GM12892 (cell line): Measurements from ENCODE around the gene TACC3.

Experiments
- DNase-seq: peaks from one replicate; pipeline ENCODE4 v3.0.0; 2011; ENCODE audit not compliant: insufficient read length
- FAIRE-seq: peaks from 2 replicates; lab custom pipeline; 2011; peaks lifted over from hg19 to GRCh38; lab: Jason Lieb, UNC
- POLR2A ChIP-seq: IDR thresholded peaks from 2 replicates; pipeline ENCODE4 v1.6.1; 2011; ENCODE audit warnings: low read depth, low read length, control low read depth
- POLR2AphosphoS5 ChIP-seq: IDR thresholded peaks from 2 replicates; pipeline ENCODE4 v1.6.1; 2011; ENCODE audit warnings: low read depth, low read length, control low read depth
- TAF1 ChIP-seq: IDR thresholded peaks from 2 replicates; pipeline ENCODE4 v1.6.1; 2011; ENCODE audit warnings: low read depth, mild to moderate bottlenecking, control low read depth, low read length, borderline replicate concordance

The TACC3 gene

DNA sequence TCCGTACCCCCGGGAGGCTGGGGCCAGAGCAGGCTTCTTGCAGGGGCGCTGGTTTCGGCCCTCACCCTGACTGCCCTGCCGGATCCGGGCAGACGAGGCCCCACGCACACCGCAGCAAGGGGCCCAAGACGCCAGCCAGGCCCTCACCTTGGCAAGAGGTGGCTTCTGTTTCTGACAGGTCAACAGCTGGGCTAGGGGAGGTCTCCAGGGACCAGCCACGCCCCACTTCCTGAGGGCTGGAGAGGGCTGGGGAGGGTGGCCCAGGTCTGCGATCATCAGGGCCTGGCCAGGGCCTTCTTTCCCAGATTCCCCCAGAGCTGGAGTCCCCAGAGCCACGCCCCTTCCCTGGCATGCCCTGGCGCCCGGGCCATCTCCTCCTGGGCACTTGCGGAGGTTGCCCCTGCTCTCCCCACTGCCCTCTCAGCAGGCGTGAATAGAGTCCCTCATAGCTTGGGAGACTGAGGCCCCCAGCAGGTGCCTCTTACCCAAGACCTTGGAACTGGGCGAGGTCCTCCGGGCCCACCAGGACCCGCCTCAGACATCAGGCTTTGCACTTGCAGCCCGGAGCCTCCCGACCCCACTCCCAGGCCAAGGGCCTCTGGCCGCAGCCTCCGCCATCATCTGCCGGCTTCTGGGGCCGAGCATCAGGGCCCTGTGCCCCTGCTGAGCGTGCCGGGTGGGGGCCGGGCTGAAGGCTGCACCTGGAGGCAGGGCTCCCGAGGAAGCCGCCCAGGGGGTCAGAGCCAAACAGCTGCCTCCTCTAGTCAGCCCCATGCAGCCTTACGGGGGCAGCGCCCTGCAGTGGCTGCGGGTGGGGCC lies 65.4 kb downstream of the TACC3 start:
- FAIRE-seq (no peak), DNase-seq (no peak)
- TF ChIP-seq POLR2A: no peak
- no peak for TF ChIP-seq TAF1
- no peak for TF ChIP-seq POLR2AphosphoS5

- TF ChIP-seq POLR2A: no peak
- no peak for TF ChIP-seq TAF1
- TF ChIP-seq POLR2AphosphoS5: no peak
- FAIRE-seq: no peak
- DNase-seq: no peak
Measured at GRCh38 chr4:1787411-1788077, 66.2 kb downstream of the TACC3 start.

DNA sequence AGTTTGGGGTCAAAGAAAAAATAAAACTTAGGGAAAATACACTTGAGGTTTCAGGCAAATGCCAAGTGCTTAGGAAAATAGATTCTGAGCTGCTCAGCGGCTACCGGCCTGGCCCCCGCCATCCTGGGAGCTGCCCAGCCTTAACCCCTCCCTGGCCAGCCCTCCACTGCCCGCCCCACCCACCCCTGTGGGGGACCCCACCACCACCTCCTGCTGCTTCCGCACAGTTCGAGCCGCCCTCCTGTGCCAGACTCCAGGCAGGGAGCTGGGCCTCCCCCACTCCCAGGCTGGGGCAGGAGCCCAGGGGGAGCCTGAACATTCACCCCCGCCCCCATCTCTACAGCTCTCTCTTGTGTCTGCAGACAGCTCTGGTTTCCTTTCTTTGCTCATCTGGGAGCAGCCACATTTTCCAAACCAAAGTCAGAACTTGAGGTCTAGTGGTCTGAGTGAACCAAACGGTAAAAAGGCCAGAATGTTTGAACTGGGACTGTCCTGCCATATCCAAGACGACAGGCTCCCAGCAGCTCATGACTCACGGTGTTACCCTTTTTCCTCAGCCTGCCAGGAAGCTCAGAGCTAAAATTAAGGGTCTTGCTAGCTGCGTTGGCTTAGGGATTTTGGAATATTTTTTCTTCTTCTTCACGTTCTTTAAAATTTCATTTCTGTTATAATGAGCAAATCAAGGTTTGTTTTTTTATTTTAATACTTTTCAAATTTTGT lies 67.1 kb downstream of the TACC3 start:
- DNase-seq (no peak), FAIRE-seq (no peak)
- TF ChIP-seq POLR2AphosphoS5 (no peak), TAF1 (no peak), POLR2A (no peak)

- FAIRE-seq: no peak
- no peak for TF ChIP-seq POLR2AphosphoS5
- no peak for TF ChIP-seq POLR2A
Measured at GRCh38 chr4:1789552-1789951, 68.2 kb downstream of the TACC3 start.

DNA sequence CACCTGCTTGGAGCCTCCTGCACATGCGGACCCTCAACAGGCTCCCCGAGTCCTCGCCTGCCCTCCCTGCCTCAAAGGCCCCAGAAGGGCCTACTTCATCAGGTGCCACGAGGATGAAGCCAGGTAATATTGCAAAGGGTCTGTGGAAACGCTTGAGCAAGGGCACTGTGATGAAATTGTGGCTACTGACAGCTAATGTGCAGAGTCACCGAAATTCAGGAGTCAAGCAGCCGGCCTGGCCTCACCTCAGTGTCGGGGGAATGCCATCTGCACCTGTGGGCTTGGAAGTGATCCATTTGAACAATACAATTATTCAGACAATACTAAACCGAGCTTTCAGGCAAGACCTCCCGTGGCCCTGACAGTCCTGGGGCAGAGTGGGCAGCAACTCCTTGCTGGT lies 68.7 kb downstream of the TACC3 start:
- DNase-seq (no peak), FAIRE-seq (no peak)
- TF ChIP-seq POLR2A (no peak), POLR2AphosphoS5 (no peak), TAF1 (no peak)

More at GRCh38 chr4:1789552-1789951, 68.2 kb downstream of the TACC3 start:
- DNase-seq: no peak

DNA sequence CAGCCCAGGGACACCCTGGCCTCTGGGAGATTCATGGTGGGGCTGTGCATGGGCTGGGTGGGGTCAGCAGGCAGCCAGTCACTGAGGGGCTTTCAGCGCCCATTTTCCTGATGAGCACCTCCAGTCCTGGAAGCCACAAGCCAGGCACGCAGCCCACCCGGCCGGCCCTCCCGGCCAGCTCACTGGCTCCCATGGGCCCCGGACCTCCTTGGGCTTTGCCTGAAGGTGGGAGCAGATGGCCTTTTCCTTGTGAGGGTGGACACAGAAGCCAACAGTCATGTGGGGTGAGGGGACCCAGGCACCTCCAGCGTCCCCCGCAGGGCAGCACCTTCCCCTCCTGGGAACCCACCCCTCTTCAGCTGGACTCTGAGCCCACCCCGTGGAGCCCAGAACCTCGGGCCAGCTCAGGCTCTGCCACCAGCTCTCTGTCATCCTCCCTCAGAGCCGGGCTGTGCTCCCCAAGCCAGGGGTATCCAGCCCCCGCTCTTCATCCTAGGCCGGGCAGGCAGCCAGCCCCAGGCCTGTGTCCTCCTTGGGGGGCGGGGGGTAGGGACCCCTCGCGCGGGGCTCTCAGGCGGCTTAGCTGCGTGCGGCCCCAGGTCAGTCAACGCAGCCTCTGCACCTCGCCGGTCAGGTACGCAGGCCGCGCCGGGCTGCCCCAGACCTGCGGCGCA lies 71.0 kb downstream of the TACC3 start:
- no peak for DNase-seq
- TF ChIP-seq POLR2AphosphoS5 (no peak), POLR2A (no peak), TAF1 (no peak)
- no peak for FAIRE-seq

GRCh38 chr4:1792832-1793495 lies 71.6 kb downstream of the TACC3 start, which contains the start of gene FGFR3:
Gene FGFR3 (plus strand): TSS chr4:1793293. CDS start chr4:1793935, 642 bp downstream.
- TF ChIP-seq POLR2A: no peak
- TF ChIP-seq POLR2AphosphoS5: no peak
- TF ChIP-seq TAF1: no peak
- DNase-seq: peak; percentile 91
- FAIRE-seq: no peak

- DNase-seq (no peak), FAIRE-seq (no peak)
Measured at GRCh38 chr4:1793496-1793840, 72.1 kb downstream of the TACC3 start.

DNA sequence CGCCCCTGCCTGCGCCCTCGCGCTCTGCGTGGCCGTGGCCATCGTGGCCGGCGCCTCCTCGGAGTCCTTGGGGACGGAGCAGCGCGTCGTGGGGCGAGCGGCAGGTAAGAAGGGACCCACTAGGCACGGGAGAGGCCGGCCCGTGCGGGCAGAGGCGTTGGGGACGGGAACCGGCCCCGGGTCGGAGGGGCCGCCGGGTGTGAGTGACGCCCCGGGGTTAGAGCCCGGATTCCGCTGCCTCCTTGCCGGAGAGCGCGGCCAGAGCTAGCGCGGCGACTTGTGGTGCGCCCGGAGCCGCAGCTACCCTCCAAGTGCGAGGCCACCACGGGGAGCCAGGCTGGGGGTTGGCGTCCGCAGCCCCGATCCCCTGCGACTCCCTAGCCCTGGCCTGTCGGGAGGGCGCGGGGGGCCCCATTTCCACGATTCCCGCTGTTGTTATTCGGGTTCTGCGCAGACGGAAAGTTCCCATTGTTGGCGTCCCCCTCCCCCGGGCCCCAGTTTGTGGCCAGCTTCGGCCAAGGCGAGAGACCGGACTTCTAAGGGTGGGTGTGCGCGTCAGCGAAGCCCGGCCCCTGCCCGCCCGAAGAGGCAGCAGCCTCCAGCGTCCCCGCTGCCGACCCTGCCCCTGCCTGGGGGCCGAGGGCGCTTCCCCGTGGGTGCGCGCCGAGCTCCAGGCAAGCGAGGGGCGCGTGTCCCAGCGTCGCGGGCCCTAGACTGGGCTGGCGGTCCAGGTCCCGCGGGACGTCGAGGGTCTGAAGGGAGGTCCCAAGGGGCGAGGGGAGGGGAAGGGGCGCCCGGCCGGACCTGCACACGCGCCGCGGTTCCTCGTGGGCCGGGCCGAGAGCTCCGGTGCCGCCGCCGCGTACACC lies 72.9 kb downstream of the TACC3 start:
- no peak for FAIRE-seq

More at GRCh38 chr4:1793496-1793840, 72.1 kb downstream of the TACC3 start:
- TF ChIP-seq POLR2A (no peak), TAF1 (no peak), POLR2AphosphoS5 (no peak)

More for the DNA sequence above, 72.9 kb downstream of the TACC3 start:
- no peak for DNase-seq
- TF ChIP-seq TAF1: no peak
- no peak for TF ChIP-seq POLR2AphosphoS5
- TF ChIP-seq POLR2A: no peak
